ENCODE measurements around the gene ZNHIT1. TPM values are rescaled to one million over a fixed set of nuclear protein-coding genes. Genes with fewer than 3 reads are reported as not detected.
"Not testable (repeated sequence)": the region's sequence is repeated elsewhere in the genome, so short reads cannot be mapped to it uniquely, and the experiment has no call there.

The ZNHIT1 gene
- total RNA-seq, 1 experiment from 2014 or later = 83.3 TPM

DNA sequence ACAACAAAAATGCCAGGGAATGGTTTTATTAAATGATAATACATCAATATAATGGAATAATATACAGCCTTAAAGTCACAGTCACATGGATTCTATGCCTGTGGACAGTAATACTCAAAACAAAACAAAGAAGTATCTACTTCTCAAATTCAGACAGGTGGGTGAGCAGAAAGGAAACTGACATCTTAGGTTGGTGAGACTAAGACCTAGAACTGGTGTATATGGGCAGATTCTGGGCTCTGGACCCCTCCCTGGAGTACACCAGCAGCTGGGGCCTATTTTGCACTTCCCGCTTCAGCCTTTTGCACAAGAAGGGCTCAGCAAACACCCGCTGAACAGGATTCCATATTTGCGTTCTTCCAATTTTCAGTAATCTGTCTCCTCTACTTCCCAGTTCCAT, 32.4 kb downstream of the ZNHIT1 start:
- no peaks in the 10 kb centered on the region; the same call in 1 of the 2 replicates for H3K36me3 ChIP-seq (replicated peaks; ENCODE audit: control insufficient read depth, insufficient read depth, low read length)
- H3K27me3 ChIP-seq (ENCODE audit: control insufficient read depth, insufficient read depth, low read length) = no peaks in the 10 kb centered on the region
- no peak overlapping the region for H3K4me3 ChIP-seq (ENCODE audit: insufficient read depth, low read depth, low read length)
- DNase-seq = no peak

GRCh38 chr7:101251871-101252659, 34.1 kb downstream of the ZNHIT1 start:
- DNase-seq = peak; percentile 99
- peak overlapping the region; percentile 86 for H3K4me3 ChIP-seq (ENCODE audit: insufficient read depth, low read depth, low read length)
- H3K27me3 ChIP-seq (ENCODE audit: control insufficient read depth, insufficient read depth, low read length) = no peaks in the 10 kb centered on the region
- no peaks in the 10 kb centered on the region; the same call in 1 of the 2 replicates for H3K36me3 ChIP-seq (replicated peaks; ENCODE audit: control insufficient read depth, insufficient read depth, low read length)

DNA sequence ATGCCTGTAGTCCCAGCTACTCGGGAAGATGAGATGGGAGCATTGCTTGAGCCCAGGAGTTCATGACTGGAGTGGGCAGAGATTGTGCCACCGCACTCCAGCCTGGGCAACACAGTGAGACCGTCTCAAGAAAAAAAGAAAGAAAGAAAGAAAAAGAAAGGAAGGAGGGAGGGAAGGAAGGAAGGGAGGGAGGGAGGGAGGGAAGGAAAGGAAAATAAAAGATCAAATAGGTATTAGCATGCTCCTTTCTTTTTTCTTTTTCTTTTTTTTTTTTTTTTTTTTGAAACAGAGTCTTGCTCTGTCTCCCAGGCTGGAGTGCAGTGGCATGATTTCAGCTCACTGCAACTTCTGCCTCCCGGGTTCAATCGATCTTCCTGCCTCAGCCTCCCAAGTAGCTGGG, 35.2 kb downstream of the ZNHIT1 start:
- H3K27me3 ChIP-seq (ENCODE audit: control insufficient read depth, insufficient read depth, low read length); H3K4me3 ChIP-seq (ENCODE audit: insufficient read depth, low read depth, low read length); DNase-seq; H3K36me3 ChIP-seq (replicated peaks; ENCODE audit: control insufficient read depth, insufficient read depth, low read length): not testable (repeated sequence)

DNA sequence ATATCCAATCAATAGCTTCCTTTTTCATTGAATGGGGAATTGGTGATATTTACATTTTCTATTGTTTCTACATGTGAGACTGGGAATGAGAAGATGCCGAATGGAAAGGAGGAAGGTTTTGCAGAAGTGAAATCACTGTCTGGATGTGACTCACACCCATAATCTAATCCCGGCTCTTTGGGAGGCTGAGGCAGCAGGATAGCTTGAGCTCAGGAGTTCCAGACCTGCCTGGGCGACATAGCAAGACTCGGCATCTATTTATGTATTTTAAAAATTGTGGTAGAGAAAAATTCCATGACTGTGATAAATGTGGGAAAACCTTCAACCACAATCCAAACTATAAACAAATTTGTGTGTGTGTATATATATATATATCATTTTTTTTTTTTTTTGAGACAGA, 37.8 kb downstream of the ZNHIT1 start:
- no peaks in the 10 kb centered on the region for H3K36me3 ChIP-seq (replicated peaks; ENCODE audit: control insufficient read depth, insufficient read depth, low read length)
- no peak overlapping the region for H3K4me3 ChIP-seq (ENCODE audit: insufficient read depth, low read depth, low read length)
- H3K27me3 ChIP-seq (ENCODE audit: control insufficient read depth, insufficient read depth, low read length) = no peaks in the 10 kb centered on the region
- DNase-seq = no peak

GRCh38 chr7:101258243-101258731, 40.3 kb downstream of the ZNHIT1 start:
- DNase-seq = no peak
- H3K36me3 ChIP-seq (replicated peaks; ENCODE audit: control insufficient read depth, insufficient read depth, low read length) = no peaks in the 10 kb centered on the region
- H3K27me3 ChIP-seq (ENCODE audit: control insufficient read depth, insufficient read depth, low read length) = no peaks in the 10 kb centered on the region
- H3K4me3 ChIP-seq (ENCODE audit: insufficient read depth, low read depth, low read length) = no peak overlapping the region

GRCh38 chr7:101264102-101264706, 46.2 kb downstream of the ZNHIT1 start:
- not testable (repeated sequence) for H3K27me3 ChIP-seq (ENCODE audit: control insufficient read depth, insufficient read depth, low read length); H3K4me3 ChIP-seq (ENCODE audit: insufficient read depth, low read depth, low read length); H3K36me3 ChIP-seq (replicated peaks; ENCODE audit: control insufficient read depth, insufficient read depth, low read length); DNase-seq

DNA sequence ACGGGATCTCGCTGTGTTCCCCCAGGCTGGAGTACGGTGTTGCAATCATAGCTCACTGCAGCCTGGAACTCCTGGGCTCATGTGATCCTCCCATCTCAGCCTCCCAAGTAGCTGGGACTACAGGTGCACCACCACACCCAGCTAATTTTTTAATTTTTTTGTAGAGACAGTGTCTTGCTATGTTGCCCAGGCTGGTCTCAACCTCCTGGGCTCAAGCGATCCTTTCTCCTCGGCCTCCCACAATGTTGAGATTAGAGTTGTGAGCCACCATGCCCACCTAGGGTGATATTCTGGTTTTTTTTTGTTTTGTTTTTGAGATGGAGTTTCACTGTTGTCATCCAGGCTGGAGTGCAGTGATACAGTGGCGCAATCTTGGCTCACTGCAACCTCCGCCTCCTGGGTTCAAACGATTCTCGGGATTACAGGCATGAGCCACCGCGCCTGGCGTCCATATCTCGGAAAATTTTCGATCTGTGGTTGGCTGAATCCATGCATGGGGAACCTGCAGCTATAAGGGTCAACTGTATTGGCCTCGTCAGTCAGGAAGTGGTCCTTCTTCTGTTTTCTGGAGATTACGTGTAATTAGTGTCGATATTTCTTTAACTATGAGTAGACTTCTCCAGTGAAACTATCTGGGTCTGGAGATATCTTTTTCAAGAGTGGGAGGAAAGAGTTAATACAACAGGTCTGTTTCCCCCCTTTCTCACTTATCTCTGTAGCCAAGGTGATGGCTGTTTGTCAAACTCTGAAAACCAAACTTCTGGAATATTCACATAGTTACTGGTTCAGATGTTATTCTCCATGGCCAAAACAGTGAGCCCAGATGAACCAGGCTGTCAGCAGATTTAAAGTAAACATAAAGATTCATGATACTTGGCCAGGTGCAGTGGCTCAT, 47.9 kb downstream of the ZNHIT1 start:
- Histone ChIP-seq H3K36me3 (replicated peaks; ENCODE audit: control insufficient read depth, insufficient read depth, low read length) (no peaks in the 10 kb centered on the region), H3K4me3 (ENCODE audit: insufficient read depth, low read depth, low read length) (no peak overlapping the region), H3K27me3 (ENCODE audit: control insufficient read depth, insufficient read depth, low read length) (no peaks in the 10 kb centered on the region)
- DNase-seq = no peak

DNA sequence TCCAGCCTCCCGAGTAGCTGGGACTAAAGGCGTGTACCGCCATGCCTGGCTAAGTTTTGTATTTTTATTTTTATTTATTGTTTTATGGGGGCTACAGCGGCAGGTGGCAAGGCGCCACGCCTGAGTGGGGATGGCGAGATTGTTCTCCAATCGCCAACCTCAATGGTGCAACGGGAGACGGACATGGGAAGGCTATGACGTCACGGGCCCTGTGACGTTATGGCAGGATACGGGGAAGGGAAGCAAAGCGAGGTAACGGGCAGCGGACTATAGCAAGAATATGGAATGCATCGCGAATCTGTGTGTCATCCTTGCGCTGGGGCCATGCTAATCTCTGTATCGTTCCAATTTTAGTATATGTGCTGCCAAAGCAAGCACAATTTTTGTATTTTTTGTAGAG, 51.7 kb downstream of the ZNHIT1 start:
- H3K27me3 ChIP-seq (ENCODE audit: control insufficient read depth, insufficient read depth, low read length) = no peaks in the 10 kb centered on the region
- no peak for DNase-seq
- no peak overlapping the region for H3K4me3 ChIP-seq (ENCODE audit: insufficient read depth, low read depth, low read length)
- H3K36me3 ChIP-seq (replicated peaks; ENCODE audit: control insufficient read depth, insufficient read depth, low read length) = no peaks in the 10 kb centered on the region

DNA sequence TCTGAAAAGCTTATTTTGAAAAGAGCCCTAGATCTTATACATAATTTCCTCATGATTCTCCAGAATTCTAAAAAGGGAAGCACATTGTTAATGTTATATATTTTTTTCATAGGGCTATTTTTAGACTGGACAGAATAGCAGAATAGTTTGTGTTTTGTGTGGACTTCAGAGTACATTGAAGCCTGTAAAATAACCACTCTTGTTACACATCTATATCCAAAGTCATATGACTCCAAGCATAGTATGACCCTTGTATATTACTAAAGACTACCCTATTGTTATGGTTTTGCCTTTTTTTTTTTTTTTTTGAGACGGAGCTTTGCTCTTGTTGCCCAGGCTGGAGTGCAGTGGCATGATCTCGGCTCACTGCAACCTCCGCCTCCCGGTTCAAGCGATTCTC, 53.1 kb downstream of the ZNHIT1 start:
- DNase-seq = no peak
- Histone ChIP-seq H3K36me3 (replicated peaks; ENCODE audit: control insufficient read depth, insufficient read depth, low read length) (no peaks in the 10 kb centered on the region), H3K27me3 (ENCODE audit: control insufficient read depth, insufficient read depth, low read length) (no peaks in the 10 kb centered on the region), H3K4me3 (ENCODE audit: insufficient read depth, low read depth, low read length) (no peak overlapping the region)

GRCh38 chr7:101273206-101273605, 55.2 kb downstream of the ZNHIT1 start:
- peak; percentile 35 for DNase-seq
- no peaks in the 10 kb centered on the region for H3K27me3 ChIP-seq (ENCODE audit: control insufficient read depth, insufficient read depth, low read length)
- H3K4me3 ChIP-seq (ENCODE audit: insufficient read depth, low read depth, low read length) = no peak overlapping the region
- H3K36me3 ChIP-seq (replicated peaks; ENCODE audit: control insufficient read depth, insufficient read depth, low read length) = no peaks in the 10 kb centered on the region

Other genes with a start within 250 kb of the ZNHIT1 start
- gene MUC12, start 248.6 kb upstream of the ZNHIT1 start, total RNA-seq (2014; rRNA removed; shearing (Covaris generic)) = 1.8 and 10.4 TPM in 2 replicates
- not detected in 2 replicates for gene MUC17, start 198.1 kb upstream of the ZNHIT1 start, total RNA-seq (2014; rRNA removed; shearing (Covaris generic))
- gene TRIM56, start 132.7 kb upstream of the ZNHIT1 start, total RNA-seq (2014; rRNA removed; shearing (Covaris generic)) = 6.1 and 8.9 TPM in 2 replicates
- 3.4 and 3.6 TPM in 2 replicates for gene SERPINE1, start 91.1 kb upstream of the ZNHIT1 start, total RNA-seq (2014; rRNA removed; shearing (Covaris generic))
- gene AP1S1, start 63.7 kb upstream of the ZNHIT1 start, total RNA-seq (2014; rRNA removed; shearing (Covaris generic)) = 114 and 137 TPM in 2 replicates
- 12.0 and 22.5 TPM in 2 replicates for gene VGF, start 52.6 kb upstream of the ZNHIT1 start, total RNA-seq (2014; rRNA removed; shearing (Covaris generic))
- 0.30 and 0.59 TPM in 2 replicates for gene NAT16, start 37.9 kb upstream of the ZNHIT1 start, total RNA-seq (2014; rRNA removed; shearing (Covaris generic))
- 0.52 and 1.00 TPM in 2 replicates for gene MOGAT3, start 17.1 kb upstream of the ZNHIT1 start, total RNA-seq (2014; rRNA removed; shearing (Covaris generic))
- gene PLOD3, start 584 bp upstream of the ZNHIT1 start, total RNA-seq (2014; rRNA removed; shearing (Covaris generic)) = 41.9 and 48.3 TPM in 2 replicates
- 4.2 and 6.1 TPM in 2 replicates for gene CLDN15, start 19.6 kb downstream of the ZNHIT1 start, total RNA-seq (2014; rRNA removed; shearing (Covaris generic))
- 141 and 151 TPM in 2 replicates for gene FIS1, start 26.9 kb downstream of the ZNHIT1 start, total RNA-seq (2014; rRNA removed; shearing (Covaris generic))
- gene IFT22, start 103.6 kb downstream of the ZNHIT1 start, total RNA-seq (2014; rRNA removed; shearing (Covaris generic)) = 19.8 and 27.4 TPM in 2 replicates
- gene COL26A1, start 144.7 kb downstream of the ZNHIT1 start, total RNA-seq (2014; rRNA removed; shearing (Covaris generic)) = 70.3 and 77.5 TPM in 2 replicates